Spleen (tissue), 7 donors: ENCODE measurements around the gene HERC6.

Source experiments
- POLR2AphosphoS5 ChIP-seq, 3 donors: sonication (generic); formaldehyde crosslinking; IDR thresholded peaks; one replicate each; pipeline ENCODE4 v1.5.1; 2017; ENCODE audit warnings: antibody characterized with exemption in 3 of 3
- TF ChIP-seq, protein P1 (sequence below), 11 experiments: fragments of 200-600 bp in 7 of 11; fragments of 450-650 bp in 4 of 11; sonication (generic) in 4 of 11; IDR thresholded peaks in 8 of 11; conservative IDR thresholded peaks in 3 of 11; 1 replicate in 7 of 11; 2 replicates in 4 of 11; pipeline versions ENCODE4 v1.4.0 to v1.8.0; 2016 to 2021; ENCODE audit warnings: antibody characterized with exemption in 11 of 11, inconsistent platforms in 4 of 11, mild to moderate bottlenecking in 1 of 11
- donor health status: DM: no; HTN: no; CAD: no; lungs with moderate emphysema.
- donor health status: DM: no; HTN: no; CAD: no.
- donor health status: DM: no; HTN: no; CAD: no.

- TF ChIP-seq, protein P1, sequence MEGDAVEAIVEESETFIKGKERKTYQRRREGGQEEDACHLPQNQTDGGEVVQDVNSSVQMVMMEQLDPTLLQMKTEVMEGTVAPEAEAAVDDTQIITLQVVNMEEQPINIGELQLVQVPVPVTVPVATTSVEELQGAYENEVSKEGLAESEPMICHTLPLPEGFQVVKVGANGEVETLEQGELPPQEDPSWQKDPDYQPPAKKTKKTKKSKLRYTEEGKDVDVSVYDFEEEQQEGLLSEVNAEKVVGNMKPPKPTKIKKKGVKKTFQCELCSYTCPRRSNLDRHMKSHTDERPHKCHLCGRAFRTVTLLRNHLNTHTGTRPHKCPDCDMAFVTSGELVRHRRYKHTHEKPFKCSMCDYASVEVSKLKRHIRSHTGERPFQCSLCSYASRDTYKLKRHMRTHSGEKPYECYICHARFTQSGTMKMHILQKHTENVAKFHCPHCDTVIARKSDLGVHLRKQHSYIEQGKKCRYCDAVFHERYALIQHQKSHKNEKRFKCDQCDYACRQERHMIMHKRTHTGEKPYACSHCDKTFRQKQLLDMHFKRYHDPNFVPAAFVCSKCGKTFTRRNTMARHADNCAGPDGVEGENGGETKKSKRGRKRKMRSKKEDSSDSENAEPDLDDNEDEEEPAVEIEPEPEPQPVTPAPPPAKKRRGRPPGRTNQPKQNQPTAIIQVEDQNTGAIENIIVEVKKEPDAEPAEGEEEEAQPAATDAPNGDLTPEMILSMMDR (IDR thresholded peaks at IDR 0.05 in 8 of 11, conservative IDR thresholded peaks at IDR 0.05 in 3 of 11): no peak
- no peak for TF ChIP-seq POLR2AphosphoS5 (IDR thresholded peaks at IDR 0.05)
Observed at GRCh38 chr4:88447371-88448095, 68.9 kb downstream of the HERC6 start.
